ENCODE measurements around the gene ST3GAL3. TPM values are rescaled to one million over a fixed set of nuclear protein-coding genes. Genes with fewer than 3 reads are reported as not detected.
A peak's percentile ranks its signal among the peaks of the same experiment; 100 is the strongest.

Gene ST3GAL3
- total and polyA plus RNA-seq, 7 donors: 22.2 to 53.2 (median 44.5) TPM

GRCh38 chr1:43879414-43879813, 172.1 kb downstream of the ST3GAL3 start:
- H3K27ac ChIP-seq: peak overlapping the region; percentile 82
- H3K27me3 ChIP-seq (ENCODE audit: insufficient read depth in 3 of 3, low read length in 2 of 3): no peaks in the 10 kb centered on the region
- DNase-seq (no peak), ATAC-seq (peak; percentile 14 to 65 (median 42))
- peaks cover 26% of the 10 kb centered on the region for H3K4me1 ChIP-seq
- TF ChIP-seq, protein P1, sequence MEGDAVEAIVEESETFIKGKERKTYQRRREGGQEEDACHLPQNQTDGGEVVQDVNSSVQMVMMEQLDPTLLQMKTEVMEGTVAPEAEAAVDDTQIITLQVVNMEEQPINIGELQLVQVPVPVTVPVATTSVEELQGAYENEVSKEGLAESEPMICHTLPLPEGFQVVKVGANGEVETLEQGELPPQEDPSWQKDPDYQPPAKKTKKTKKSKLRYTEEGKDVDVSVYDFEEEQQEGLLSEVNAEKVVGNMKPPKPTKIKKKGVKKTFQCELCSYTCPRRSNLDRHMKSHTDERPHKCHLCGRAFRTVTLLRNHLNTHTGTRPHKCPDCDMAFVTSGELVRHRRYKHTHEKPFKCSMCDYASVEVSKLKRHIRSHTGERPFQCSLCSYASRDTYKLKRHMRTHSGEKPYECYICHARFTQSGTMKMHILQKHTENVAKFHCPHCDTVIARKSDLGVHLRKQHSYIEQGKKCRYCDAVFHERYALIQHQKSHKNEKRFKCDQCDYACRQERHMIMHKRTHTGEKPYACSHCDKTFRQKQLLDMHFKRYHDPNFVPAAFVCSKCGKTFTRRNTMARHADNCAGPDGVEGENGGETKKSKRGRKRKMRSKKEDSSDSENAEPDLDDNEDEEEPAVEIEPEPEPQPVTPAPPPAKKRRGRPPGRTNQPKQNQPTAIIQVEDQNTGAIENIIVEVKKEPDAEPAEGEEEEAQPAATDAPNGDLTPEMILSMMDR (IDR thresholded peaks at IDR 0.05): no peak
- intact Hi-C loops (cut with DNase I): no loop called here
- H3K9me3 ChIP-seq: no peaks in the 10 kb centered on the region
- H3K4me3 ChIP-seq: no peak overlapping the region
- no peaks in the 10 kb centered on the region for H3K36me3 ChIP-seq (ENCODE audit: insufficient read depth in 1 of 2, low read depth in 1 of 2)
- 85 to 94% (median 93%) methylated on average over 4 of the region's 4 CpGs for WGBS, 3 donors

DNA sequence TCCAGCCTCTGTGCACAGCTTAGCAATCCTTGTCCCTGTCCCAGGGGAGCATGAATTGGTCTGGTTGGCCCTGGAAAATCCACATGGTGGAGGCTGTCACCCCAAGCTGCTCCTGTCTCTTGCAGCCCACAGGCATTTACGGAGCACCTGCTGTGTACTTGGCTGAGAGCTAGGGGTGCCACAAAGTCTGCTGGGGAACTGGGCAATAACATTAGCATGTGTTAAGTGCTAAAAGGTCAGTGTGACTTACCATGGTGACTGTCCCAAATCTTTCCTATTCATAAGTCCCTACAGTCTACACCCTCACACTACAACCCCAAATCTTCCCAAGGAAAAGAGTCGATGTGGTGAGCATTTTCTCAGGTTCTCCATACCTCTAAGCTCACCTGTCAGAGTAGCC, 172.7 kb downstream of the ST3GAL3 start:
- DNase-seq (no peak), ATAC-seq (peak; percentile 50 to 70 (median 60))
- no peak overlapping the region for H3K4me3 ChIP-seq
- H3K27me3 ChIP-seq (ENCODE audit: insufficient read depth in 3 of 3, low read length in 2 of 3): no peaks in the 10 kb centered on the region
- peak overlapping the region; percentile 82 for H3K27ac ChIP-seq
- H3K9me3 ChIP-seq: no peaks in the 10 kb centered on the region
- intact Hi-C loops (cut with DNase I): loop anchor here in 1 of 2 donors (5.0 kb wide), 1 partner anchor 52 kb away; the partner anchor contains the start of gene ARTN
- TF ChIP-seq, protein P1 (IDR thresholded peaks at IDR 0.05): no peak
- 78 to 86% (median 80%) methylated on average over 2 of the region's 2 CpGs for WGBS, 3 donors
- H3K36me3 ChIP-seq (ENCODE audit: insufficient read depth in 1 of 2, low read depth in 1 of 2): no peaks in the 10 kb centered on the region
- peaks cover 32% of the 10 kb centered on the region for H3K4me1 ChIP-seq

- TF ChIP-seq, protein P1 (IDR thresholded peaks at IDR 0.05): no peak
- peak overlapping the region; percentile 82 for H3K27ac ChIP-seq
- intact Hi-C loops (cut with DNase I): loop anchor here in 1 of 2 donors (5.0 kb wide), 1 partner anchor 52 kb away; the partner anchor contains the start of gene ARTN
Measured at GRCh38 chr1:43880604-43881003, 173.3 kb downstream of the ST3GAL3 start.

GRCh38 chr1:43881415-43881814, 174.1 kb downstream of the ST3GAL3 start:
- Histone ChIP-seq H3K9me3 (no peaks in the 10 kb centered on the region), H3K4me1 (peaks cover 32% of the 10 kb centered on the region), H3K27ac (peak overlapping the region; percentile 82), H3K36me3 (ENCODE audit: insufficient read depth in 1 of 2, low read depth in 1 of 2) (no peaks in the 10 kb centered on the region), H3K4me3 (no peak overlapping the region), H3K27me3 (ENCODE audit: insufficient read depth in 3 of 3, low read length in 2 of 3) (no peaks in the 10 kb centered on the region)
- TF ChIP-seq, protein P1 (IDR thresholded peaks at IDR 0.05): no peak
- DNase-seq: no peak
- intact Hi-C loops (cut with DNase I): loop anchor here in 1 of 2 donors (5.0 kb wide), 1 partner anchor 51 kb away; the partner anchor contains the start of gene ARTN
- ATAC-seq: peak in 3 of 4 donors; percentile 17 to 58 (median 21)
- WGBS, 3 donors: 75 to 80% (median 79%) methylated on average over 4 of the region's 4 CpGs

More at GRCh38 chr1:43880604-43881003, 173.3 kb downstream of the ST3GAL3 start:
- Histone ChIP-seq H3K9me3 (no peaks in the 10 kb centered on the region), H3K27me3 (ENCODE audit: insufficient read depth in 3 of 3, low read length in 2 of 3) (no peaks in the 10 kb centered on the region), H3K36me3 (ENCODE audit: insufficient read depth in 1 of 2, low read depth in 1 of 2) (no peaks in the 10 kb centered on the region), H3K4me3 (no peak overlapping the region), H3K4me1 (peaks cover 32% of the 10 kb centered on the region)
- no peak for DNase-seq
- whole genome bisulfite sequencing, 3 donors: 28 to 38% (median 32%) methylated on average over 5 of the region's 5 CpGs
- ATAC-seq: peak; percentile 83 to 87 (median 84)

- Histone ChIP-seq H3K4me1 (peaks cover 32% of the 10 kb centered on the region), H3K9me3 (no peaks in the 10 kb centered on the region), H3K27me3 (ENCODE audit: insufficient read depth in 3 of 3, low read length in 2 of 3) (no peaks in the 10 kb centered on the region), H3K27ac (no peak overlapping the region), H3K36me3 (ENCODE audit: insufficient read depth in 1 of 2, low read depth in 1 of 2) (no peaks in the 10 kb centered on the region), H3K4me3 (no peak overlapping the region)
- 90 to 98% (median 95%) methylated on average over 4 of the region's 4 CpGs for WGBS, 3 donors
- TF ChIP-seq, protein P1 (IDR thresholded peaks at IDR 0.05): no peak
- DNase-seq (no peak), ATAC-seq (no peak)
- intact Hi-C loops (cut with DNase I): loop anchor here in 1 of 2 donors (5.0 kb wide), 1 partner anchor 50 kb away; the partner anchor contains the start of gene ARTN
Measured at GRCh38 chr1:43882763-43883162, 175.4 kb downstream of the ST3GAL3 start.

Data from psoas muscle (tissue), 8 donors.